ENCODE measurements around the gene UBE3D.

DNA sequence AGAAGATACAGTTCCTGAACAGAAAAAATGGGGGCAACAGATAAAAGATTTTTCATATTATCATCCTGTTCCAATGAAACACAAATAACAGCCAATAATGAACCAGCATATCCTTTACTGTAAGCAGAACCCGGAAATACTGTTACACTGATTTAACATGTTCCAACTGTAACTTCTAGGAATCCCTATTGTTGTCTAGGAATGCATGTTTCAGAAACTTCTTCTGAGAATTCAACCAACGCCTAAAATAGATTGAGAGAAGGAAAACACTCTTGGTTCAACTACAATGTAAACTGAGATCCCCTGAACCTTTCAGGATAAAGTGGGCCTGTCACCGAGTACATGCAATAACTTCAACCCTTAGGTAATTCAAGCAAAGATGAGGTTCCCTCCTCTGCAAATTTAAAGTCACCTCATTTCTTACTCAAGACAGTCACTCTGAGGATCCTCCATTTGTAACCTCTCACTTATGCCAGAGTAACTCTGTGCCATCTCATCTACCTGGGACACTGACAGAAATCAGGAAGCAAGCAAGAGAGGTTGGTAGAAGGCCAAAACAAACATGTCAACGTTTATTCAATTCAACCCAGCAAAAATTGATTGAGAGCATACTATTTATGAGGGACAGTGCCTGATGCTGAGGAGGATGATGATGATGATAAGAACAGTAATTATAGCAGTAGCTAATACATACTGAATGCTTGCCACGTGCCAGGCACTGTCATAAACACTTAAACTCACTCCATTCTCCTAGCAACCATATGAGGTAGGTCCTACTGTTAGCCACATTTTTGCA, 14.1 kb downstream of the UBE3D start:
- no peak for TF ChIP-seq REST (IDR thresholded peaks at IDR 0.05; ENCODE audit: insufficient read depth in 1 of 2, low read depth in 2 of 2, low read length in 2 of 2)
- no peak for TF ChIP-seq TAF1 (IDR thresholded peaks at IDR 0.05; ENCODE audit: borderline replicate concordance, insufficient read depth, low read length)
- TF ChIP-seq POLR2AphosphoS5 (IDR thresholded peaks at IDR 0.05; ENCODE audit: low read depth, low read length), result no peak
- TF ChIP-seq SIN3A (IDR thresholded peaks at IDR 0.05; ENCODE audit: borderline replicate concordance, insufficient read depth, low read length), result no peak
- TF ChIP-seq FOXP2 (optimal IDR thresholded peaks at IDR 0.05; ENCODE audit: borderline replicate concordance, extremely low read depth, extremely low read length, insufficient read depth), result no peak

All from PFSK-1 (cell line).